GM12878 (cell line): ENCODE data around the gene ATP8B1. TPM values are rescaled to one million over a fixed set of nuclear protein-coding genes. Genes with fewer than 3 reads are reported as not detected.
"Not testable (repeated sequence)": the region's sequence is repeated elsewhere in the genome, so short reads cannot be mapped to it uniquely, and the experiment has no call there.

ENCODE experiments used
- ATAC-seq: fragments of 200-7000 bp; cut with Tn5 transposase; 3 replicates; pipeline ENCODE4 v1.9.1; 2020; ENCODE audit warnings: mild to moderate bottlenecking, moderate library complexity
- BruUV-seq: library from RNA; stranded (reverse); fragments of 400-500 nt; replicated peaks from 2 replicates; lab custom pipeline; 2021; lab: Mats Ljungman, UMichigan
- CTCF ChIA-PET: fragments of 300-600 bp; sonication (Branson Sonifier 250); formaldehyde crosslinking; extraction: SDS; loops from one replicate; lab custom pipeline; 2021; ENCODE audit warnings: inconsistent platforms; lab: Yijun Ruan, JAX
- POLR2A ChIA-PET: fragments of 350-600 bp; formaldehyde crosslinking; extraction: SDS; loops from one replicate; lab custom pipeline; 2021; ENCODE audit warnings: inconsistent platforms; lab: Charles Lee
- RAD21 ChIA-PET: fragments of 300-600 bp; sonication (Branson Sonifier 250); formaldehyde crosslinking; loops from one replicate; lab custom pipeline; 2023; ENCODE audit warnings: antibody characterized with exemption; ENCODE audit not compliant: unreplicated experiment; lab: Charles Lee
- SMC1A ChIA-PET: fragments of 300-600 bp; sonication (Branson Sonifier 250); formaldehyde crosslinking; loops from one replicate; lab custom pipeline; 2023; ENCODE audit not compliant: unreplicated experiment, uncharacterized antibody; lab: Charles Lee
- DNase-seq: peaks from one replicate; pipeline ENCODE4 v3.0.0-alpha.2; 2011; ENCODE audit warnings: low read depth, low spot score
- FAIRE-seq: peaks from 3 replicates; lab custom pipeline; 2011; peaks lifted over from hg19 to GRCh38; lab: Jason Lieb, UNC
- H2AFZ ChIP-seq: 2 replicates; pipeline ENCODE4 v1.6.0; 2011; ENCODE audit warnings: low read depth, low read length, control low read depth; ENCODE audit not compliant: control insufficient read depth
- H3K27ac ChIP-seq: 2 replicates; pipeline ENCODE4 v1.5.1; 2011; ENCODE audit warnings: control low read depth; ENCODE audit not compliant: control insufficient read depth, insufficient read depth
- H3K27me3 ChIP-seq, 2 experiments: replicated peaks in 1 of 2; 2 replicates each; pipeline versions ENCODE4 v1.6.0 to v1.6.1; 2011; ENCODE audit warnings: low read length in 1 of 2; ENCODE audit not compliant: control insufficient read depth in 2 of 2, insufficient read depth in 2 of 2
- H3K36me3 ChIP-seq, 2 experiments: 2 replicates each; pipeline ENCODE4 v1.5.1; 2011; ENCODE audit warnings: low read length in 1 of 2; ENCODE audit not compliant: control insufficient read depth in 2 of 2, insufficient read depth in 2 of 2
- H3K4me1 ChIP-seq: 2 replicates; pipeline ENCODE4 v1.6.1; 2011; ENCODE audit warnings: mild to moderate bottlenecking, low read length, moderate library complexity, mixed read lengths; ENCODE audit not compliant: control insufficient read depth, insufficient read depth
- H3K4me2 ChIP-seq: 2 replicates; pipeline ENCODE4 v1.6.0; 2011; ENCODE audit warnings: control low read depth; ENCODE audit not compliant: control insufficient read depth, insufficient read depth
- H3K4me3 ChIP-seq: fragments of 200-600 bp; sonication (generic); 2 replicates; pipeline ENCODE4 v1.5.1; 2016
- H3K79me2 ChIP-seq: 2 replicates; pipeline ENCODE4 v1.6.0; 2011; ENCODE audit warnings: low read length; ENCODE audit not compliant: control insufficient read depth, insufficient read depth
- H3K9ac ChIP-seq: 2 replicates; pipeline ENCODE4 v1.8.0; 2011; ENCODE audit warnings: low read length, control low read depth, mixed read lengths; ENCODE audit not compliant: control insufficient read depth, insufficient read depth
- H3K9me3 ChIP-seq: replicated peaks from 3 replicates; pipeline ENCODE4 v1.5.1; 2011; ENCODE audit warnings: mild to moderate bottlenecking, low read length; ENCODE audit not compliant: control insufficient read depth, insufficient read depth
- H4K20me1 ChIP-seq: 2 replicates; pipeline ENCODE4 v1.6.0; 2011; ENCODE audit not compliant: control insufficient read depth, insufficient read depth
- ATF2 ChIP-seq: IDR thresholded peaks from 2 replicates; pipeline ENCODE4 v1.6.1; 2012; ENCODE audit warnings: low read length, inconsistent platforms
- EP300 ChIP-seq, 2 experiments: fragments of 150-350 bp in 1 of 2; IDR thresholded peaks; 2 replicates each; pipeline ENCODE4 v1.6.1; 2011 to 2012; ENCODE audit warnings: low read depth in 2 of 2, low read length in 2 of 2, borderline replicate concordance in 1 of 2, improper control_type of control experiment in 1 of 2, inconsistent platforms in 1 of 2; ENCODE audit not compliant: control insufficient read depth in 1 of 2
- ESRRA ChIP-seq: IDR thresholded peaks from 2 replicates; pipeline ENCODE4 v1.6.1; 2012; ENCODE audit warnings: mild to moderate bottlenecking, low read length, improper control_type of control experiment
- HCFC1 ChIP-seq: fragments of 150-350 bp; IDR thresholded peaks from 2 replicates; pipeline ENCODE4 v1.6.1; 2014; ENCODE audit warnings: low read length
- JUND ChIP-seq: IDR thresholded peaks from 2 replicates; pipeline ENCODE4 v1.6.1; 2012; ENCODE audit warnings: low read depth, mild to moderate bottlenecking, low read length, improper control_type of control experiment, moderate library complexity
- RAD51 ChIP-seq: fragments of 450-650 bp; IDR thresholded peaks from 2 replicates; pipeline ENCODE4 v1.6.1; 2016; ENCODE audit warnings: moderate library complexity, mild to moderate bottlenecking, inconsistent platforms
- RCOR1 ChIP-seq: conservative IDR thresholded peaks from 2 replicates; pipeline ENCODE4 v1.6.1; 2012; ENCODE audit warnings: low read depth, low read length, improper control_type of control experiment
- RELB ChIP-seq: fragments of 450-650 bp; IDR thresholded peaks from 2 replicates; pipeline ENCODE4 v1.6.1; 2017; ENCODE audit warnings: low read depth, mild to moderate bottlenecking, moderate library complexity
- SIN3A ChIP-seq: IDR thresholded peaks from 2 replicates; pipeline ENCODE4 v1.6.1; 2012; ENCODE audit warnings: low read depth, low read length, improper control_type of control experiment
- SMAD1 ChIP-seq: fragments of 450-650 bp; IDR thresholded peaks from 2 replicates; pipeline ENCODE4 v1.6.1; 2018; ENCODE audit warnings: mild to moderate bottlenecking, low read depth; ENCODE audit not compliant: partially characterized antibody
- SUPT20H ChIP-seq: IDR thresholded peaks from 2 replicates; pipeline ENCODE4 v1.6.1; 2011; ENCODE audit warnings: low read depth, mild to moderate bottlenecking, low read length, moderate library complexity, borderline replicate concordance; ENCODE audit not compliant: control insufficient read depth
- ZNF384 ChIP-seq: IDR thresholded peaks from 2 replicates; pipeline ENCODE4 v1.6.1; 2012; ENCODE audit warnings: low read depth, mild to moderate bottlenecking, low read length, improper control_type of control experiment, borderline replicate concordance
- ZSCAN29 ChIP-seq: fragments of 450-650 bp; IDR thresholded peaks from 2 replicates; pipeline ENCODE4 v1.6.1; 2017; ENCODE audit warnings: mild to moderate bottlenecking, moderate library complexity
- WGBS: methylation state at CpG from one replicate; pipeline ENCODE4 v1.1.6; 2016; ENCODE audit warnings: low lambda C conversion rate; ENCODE audit not compliant: insufficient replicate concordance, insufficient coverage; ENCODE audit errors: missing lambda C conversion rate; 5-methylcytosine and 5-hydroxymethylcytosine counted together
- in situ Hi-C: fragments of 300-500 bp; cut with MboI; formaldehyde crosslinking; loops from 9 replicates; pipeline ENCODE4 v1.14.3; 2018; ENCODE audit warnings: mixed read lengths
- intact Hi-C: fragments of 100-400 bp; cut with micrococcal nuclease; formaldehyde crosslinking; loops from one replicate; pipeline ENCODE4 v1.14.2; 2022; ENCODE audit not compliant: unreplicated experiment
- polyA plus RNA-seq, 11 experiments: library from polyadenylated mRNA; depleted of rRNA in 4 of 11; unstranded in 6 of 11; stranded (reverse) in 5 of 11; fragments of >200 nt; fragmentation: Nextera tagmentation in 4 of 11; fragmentation: Illumina TruSeq in 1 of 11; extraction: Ambion mirVana in 4 of 11; extraction: Trizol in 1 of 11; gene quantifications; 1 replicate in 1 of 11; 2 replicates in 10 of 11; pipeline versions ENCODE4 v1.2.1 to v1.2.3, GENCODE V29; 2011 to 2016; ENCODE audit warnings: inconsistent platforms in 2 of 11, missing spikeins in 2 of 11, low read depth in 1 of 11
- total RNA-seq, 4 experiments: library from RNA; depleted of rRNA in 3 of 4; stranded (reverse); fragments of >200 nt in 3 of 4; fragmentation: Illumina TruSeq in 1 of 4; extraction: Trizol in 1 of 4; gene quantifications; 2 replicates each; pipeline versions ENCODE4 v1.2.1 to v1.2.3, GENCODE V29; 2013 to 2021

The ATP8B1 gene
- total and polyA plus RNA-seq, 10 of the 15 experiments (the other 5 are each of a cell fraction or from before 2014, with no cell fraction given) = 0.03 to 0.37 (median 0.11) TPM

GRCh38 chr18:57719211-57719935 lies 83.7 kb downstream of the ATP8B1 start:
- H3K27me3 ChIP-seq, BruUV-seq, in situ Hi-C loops, H3K36me3 ChIP-seq, H3K9ac ChIP-seq, H3K4me2 ChIP-seq, SMC1A ChIA-PET, H3K27ac ChIP-seq, DNase-seq, FAIRE-seq, H3K79me2 ChIP-seq, H4K20me1 ChIP-seq, ATAC-seq, intact Hi-C loops, RAD21 ChIA-PET, H2AFZ ChIP-seq, H3K9me3 ChIP-seq, H3K4me3 ChIP-seq, CTCF ChIA-PET, H3K4me1 ChIP-seq: not testable (repeated sequence)
- WGBS = 84% methylated on average over 22 of the region's 31 CpGs
- POLR2A ChIA-PET = interaction anchor here (0.6 kb wide), 1 partner anchor 10 kb away, joined by 10 read pairs; no protein-coding TSS in a partner anchor

- CTCF ChIA-PET = no interaction called here
- in situ Hi-C loops = no loop called here
- TF ChIP-seq RCOR1 = no peak
- no peak for TF ChIP-seq SMAD1
- no peak for TF ChIP-seq RAD51
- no peak for TF ChIP-seq EP300 (IDR thresholded peaks at IDR 0.05; ENCODE audit: borderline replicate concordance in 1 of 2, control insufficient read depth in 1 of 2, low read depth in 2 of 2, low read length in 2 of 2)
- TF ChIP-seq ZNF384 = no peak
- TF ChIP-seq SIN3A = no peak
- no peak for TF ChIP-seq ATF2
- no peak for TF ChIP-seq ZSCAN29
- TF ChIP-seq HCFC1 = no peak
- TF ChIP-seq ESRRA = no peak
- no peak for TF ChIP-seq RELB
- no peak for TF ChIP-seq SUPT20H
- TF ChIP-seq JUND = no peak
These were observed 86.6 kb downstream of the ATP8B1 start for GRCh38 chr18:57716549-57716948.

More at GRCh38 chr18:57716549-57716948, 86.6 kb downstream of the ATP8B1 start:
- Histone ChIP-seq H3K9ac (no peak overlapping the region), H4K20me1 (no peaks in the 10 kb centered on the region), H3K4me2 (no peak overlapping the region), H3K4me3 (no peak overlapping the region), H2AFZ (no peak overlapping the region), H3K79me2 (no peaks in the 10 kb centered on the region), H3K27ac (no peak overlapping the region), H3K27me3 (no peaks in the 10 kb centered on the region), H3K4me1 (no peaks in the 10 kb centered on the region), H3K9me3 (no peaks in the 10 kb centered on the region; the same call in 2 of the 3 replicates), H3K36me3 (no peaks in the 10 kb centered on the region)
- ChIA-PET RAD21 (no interaction called here), SMC1A (no interaction called here), POLR2A (no interaction called here)
- ATAC-seq = no peak
- FAIRE-seq = no peak
- WGBS = 8% methylated on average over 3 of the region's 3 CpGs
- no peak for DNase-seq
- intact Hi-C loops = no loop called here
- no TSS peak for BruUV-seq
